Spleen (tissue), 11 donors: ENCODE results near the gene INHBB. TPM values are rescaled to one million over a fixed set of nuclear protein-coding genes. Genes with fewer than 3 reads are reported as not detected.

ENCODE experiments used
- DNase-seq: peaks from one replicate; pipeline ENCODE4 v3.0.0-alpha.2; 2020
- H3K27ac ChIP-seq, 8 donors: fragments of 200-600 bp; sonication (generic) in 7 of 8; 1 replicate in 4 of 8; 2 replicates in 4 of 8; pipeline versions ENCODE4 v1.5.0 to v1.8.0; 2016 to 2021; ENCODE audit warnings: inconsistent platforms in 4 of 8, mild to moderate bottlenecking in 4 of 8, moderate library complexity in 1 of 8
- H3K27me3 ChIP-seq, 7 donors: fragments of 200-600 bp; sonication (generic) in 6 of 7; replicated peaks in 1 of 7; 1 replicate in 4 of 7; 2 replicates in 3 of 7; pipeline versions ENCODE4 v1.5.0 to v1.8.0; 2016 to 2021; ENCODE audit warnings: inconsistent platforms in 3 of 7, mild to moderate bottlenecking in 1 of 7
- H3K36me3 ChIP-seq, 6 donors: fragments of 200-600 bp; sonication (generic) in 5 of 6; 1 replicate in 4 of 6; 2 replicates in 2 of 6; pipeline versions ENCODE4 v1.5.0 to v1.8.0; 2016 to 2021; ENCODE audit warnings: inconsistent platforms in 2 of 6
- H3K4me1 ChIP-seq, 6 donors: fragments of 200-600 bp; sonication (generic) in 5 of 6; 1 replicate in 3 of 6; 2 replicates in 3 of 6; pipeline versions ENCODE4 v1.5.0 to v1.8.0; 2016 to 2021; ENCODE audit warnings: inconsistent platforms in 3 of 6
- H3K4me3 ChIP-seq, 8 donors: fragments of 200-600 bp; sonication (generic) in 7 of 8; 1 replicate in 4 of 8; 2 replicates in 4 of 8; pipeline versions ENCODE4 v1.5.0 to v1.8.0; 2016 to 2021; ENCODE audit warnings: inconsistent platforms in 4 of 8, mild to moderate bottlenecking in 4 of 8, moderate library complexity in 2 of 8
- H3K9me3 ChIP-seq, 8 donors: fragments of 200-600 bp; sonication (generic) in 7 of 8; 1 replicate in 4 of 8; 2 replicates in 4 of 8; pipeline versions ENCODE4 v1.5.0 to v1.8.0; 2016 to 2021; ENCODE audit warnings: inconsistent platforms in 4 of 8
- CTCF ChIP-seq, 11 experiments: fragments of 200-600 bp in 7 of 11; fragments of 450-650 bp in 4 of 11; sonication (generic) in 4 of 11; IDR thresholded peaks in 8 of 11; conservative IDR thresholded peaks in 3 of 11; 1 replicate in 7 of 11; 2 replicates in 4 of 11; pipeline versions ENCODE4 v1.4.0 to v1.8.0; 2016 to 2021; ENCODE audit warnings: antibody characterized with exemption in 11 of 11, inconsistent platforms in 4 of 11, mild to moderate bottlenecking in 1 of 11
- POLR2A ChIP-seq, 3 donors: fragments of 450-650 bp; IDR thresholded peaks; one replicate each; pipeline ENCODE4 v1.5.1; 2017; ENCODE audit warnings: antibody characterized with exemption in 3 of 3, mild to moderate bottlenecking in 1 of 3
- POLR2AphosphoS5 ChIP-seq, 3 donors: sonication (generic); formaldehyde crosslinking; IDR thresholded peaks; one replicate each; pipeline ENCODE4 v1.5.1; 2017; ENCODE audit warnings: antibody characterized with exemption in 3 of 3
- WGBS, 5 donors: extraction: QIAGEN DNeasy Blood & Tissue Kit in 3 of 5; methylation state at CpG; one replicate each; pipeline versions ENCODE4 v1.1.5 to v1.1.7; 2013 to 2018; 5-methylcytosine and 5-hydroxymethylcytosine counted together
- intact Hi-C: fragments of 100-400 bp; cut with DNase I; formaldehyde crosslinking; loops from one replicate; pipeline ENCODE4 v1.15.0; 2023; ENCODE audit warnings: low total_unique reads
- polyA plus RNA-seq, 3 donors: library from polyadenylated mRNA; stranded (reverse); fragments of 200-250 nt; gene quantifications; one replicate each; pipeline ENCODE4 v1.2.1, GENCODE V29; 2013
- total RNA-seq, 7 donors: library from RNA; depleted of rRNA in 3 of 7; stranded (reverse); fragments of >200 nt in 3 of 7; fragmentation: NEBNext Ultra II Directional in 4 of 7; extraction: Animal tissue kit (Norgen Biotek cat#: 25700) in 4 of 7; gene quantifications; one replicate each; pipeline versions ENCODE4 v1.1.0 to v1.2.1, GENCODE V29; 2016 to 2021
- donor health status: healthy with polysubstance abuse.
- donor health status: DM: no; HTN: no; CAD: no; lungs with moderate emphysema.
- donor health status: DM: no; HTN: no; CAD: no.
- donor health status: Bipolar disorder and iron deficiency.
- donor health status: healthy.
- donor health status: DM: no; HTN: no; CAD: no.
- donor health status: DM: yes; HTN: yes; CAD: no.

INHBB gene
- total and polyA plus RNA-seq, 10 donors = 0.26 to 1.5 (median 0.67) TPM

GRCh38 chr2:120355780-120356266 is 9.9 kb downstream of the INHBB start:
- no peaks in the 10 kb centered on the region for H3K4me1 ChIP-seq
- H3K27ac ChIP-seq = no peak overlapping the region
- H3K4me3 ChIP-seq = no peak overlapping the region
- no peaks in the 10 kb centered on the region for H3K36me3 ChIP-seq
- intact Hi-C loops = no loop called here
- no peak for DNase-seq
- 75 to 95% (median 89%) methylated on average over 6 of the region's 6 CpGs for WGBS, 5 donors
- TF ChIP-seq POLR2AphosphoS5 (IDR thresholded peaks at IDR 0.05) = no peak
- no peak for TF ChIP-seq CTCF (IDR thresholded peaks at IDR 0.05 in 8 of 11, conservative IDR thresholded peaks at IDR 0.05 in 3 of 11)
- no peak for TF ChIP-seq POLR2A (IDR thresholded peaks at IDR 0.05)
- H3K9me3 ChIP-seq = no peaks in the 10 kb centered on the region
- H3K27me3 ChIP-seq = peaks cover 0 to 65% (median 0%) of the 10 kb centered on the region in 7 donors

DNA sequence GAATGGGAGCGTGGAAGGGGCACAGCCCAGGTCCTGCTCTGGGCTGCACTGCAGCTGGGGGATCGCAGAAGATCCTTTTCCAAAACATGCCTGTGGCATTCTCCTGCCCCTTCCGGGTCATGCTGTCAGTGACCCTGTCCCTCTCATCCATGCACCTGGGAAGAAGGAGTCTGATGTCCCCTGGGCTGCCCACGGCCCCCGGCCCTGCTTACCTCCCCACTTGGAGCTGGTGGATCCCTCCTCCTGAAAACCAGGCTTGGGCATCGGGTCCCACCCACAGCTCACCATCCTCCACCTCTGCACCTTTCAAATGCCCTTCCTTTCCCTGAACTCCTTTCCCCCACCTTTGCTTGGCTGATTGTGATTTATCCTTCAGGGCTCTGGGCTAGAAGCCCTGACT is 11.8 kb downstream of the INHBB start:
- WGBS, 5 donors = 78 to 85% (median 80%) methylated on average over 6 of the region's 6 CpGs
- Histone ChIP-seq H3K36me3 (no peaks in the 10 kb centered on the region), H3K4me1 (no peaks in the 10 kb centered on the region), H3K27ac (no peak overlapping the region), H3K27me3 (peaks cover 0 to 53% (median 0%) of the 10 kb centered on the region in 7 donors), H3K9me3 (no peaks in the 10 kb centered on the region), H3K4me3 (no peak overlapping the region)
- intact Hi-C loops = no loop called here
- TF ChIP-seq POLR2AphosphoS5 (IDR thresholded peaks at IDR 0.05) (no peak), CTCF (IDR thresholded peaks at IDR 0.05 in 8 of 11, conservative IDR thresholded peaks at IDR 0.05 in 3 of 11) (no peak), POLR2A (IDR thresholded peaks at IDR 0.05) (no peak)
- DNase-seq = no peak

DNA sequence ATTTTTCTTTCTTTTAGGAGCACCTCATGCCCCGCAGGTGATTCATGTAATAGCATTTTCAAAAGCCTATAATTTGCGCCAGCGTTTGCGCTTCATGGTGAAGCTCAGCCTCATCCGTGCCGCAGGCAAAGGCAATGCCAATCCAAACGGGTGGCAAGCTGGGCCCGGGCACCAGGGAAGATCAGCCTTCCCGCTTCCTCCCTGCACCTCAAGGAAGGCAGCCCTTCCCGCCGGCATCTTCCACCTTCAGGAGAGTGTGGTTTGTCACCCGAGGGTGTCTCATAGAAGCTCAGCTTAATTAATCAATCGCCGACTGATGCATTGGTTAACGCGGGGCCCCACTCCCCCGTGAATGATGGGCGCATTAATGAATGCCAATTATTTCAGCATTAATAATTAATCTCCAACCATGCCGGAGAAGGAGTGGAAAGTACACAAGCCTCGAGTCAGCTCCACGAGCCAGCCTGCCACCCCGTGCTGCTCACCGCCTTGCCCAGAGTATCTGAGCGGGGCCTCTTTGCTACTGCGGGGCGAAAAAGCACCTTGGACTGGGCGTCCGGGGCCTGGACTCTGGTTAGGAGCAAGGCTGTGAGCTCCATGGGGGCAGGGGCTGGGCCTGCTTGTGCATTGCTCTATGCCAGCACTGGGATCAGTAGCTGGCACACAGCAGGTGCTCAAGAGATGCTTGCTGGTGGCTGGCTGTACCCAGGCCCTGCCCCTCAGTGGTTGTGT is 13.0 kb downstream of the INHBB start:
- no peak overlapping the region for H3K27ac ChIP-seq
- no peaks in the 10 kb centered on the region for H3K9me3 ChIP-seq
- DNase-seq = no peak
- TF ChIP-seq POLR2AphosphoS5 (IDR thresholded peaks at IDR 0.05) = no peak
- TF ChIP-seq POLR2A (IDR thresholded peaks at IDR 0.05) = no peak
- no peak for TF ChIP-seq CTCF (IDR thresholded peaks at IDR 0.05 in 8 of 11, conservative IDR thresholded peaks at IDR 0.05 in 3 of 11)
- intact Hi-C loops = no loop called here
- no peaks in the 10 kb centered on the region for H3K36me3 ChIP-seq
- H3K27me3 ChIP-seq = peaks cover 0 to 41% (median 0%) of the 10 kb centered on the region in 7 donors
- H3K4me1 ChIP-seq = no peaks in the 10 kb centered on the region
- H3K4me3 ChIP-seq = no peak overlapping the region
- WGBS, 5 donors = 88 to 93% (median 91%) methylated on average over 24 to 28 of the region's 28 CpGs

DNA sequence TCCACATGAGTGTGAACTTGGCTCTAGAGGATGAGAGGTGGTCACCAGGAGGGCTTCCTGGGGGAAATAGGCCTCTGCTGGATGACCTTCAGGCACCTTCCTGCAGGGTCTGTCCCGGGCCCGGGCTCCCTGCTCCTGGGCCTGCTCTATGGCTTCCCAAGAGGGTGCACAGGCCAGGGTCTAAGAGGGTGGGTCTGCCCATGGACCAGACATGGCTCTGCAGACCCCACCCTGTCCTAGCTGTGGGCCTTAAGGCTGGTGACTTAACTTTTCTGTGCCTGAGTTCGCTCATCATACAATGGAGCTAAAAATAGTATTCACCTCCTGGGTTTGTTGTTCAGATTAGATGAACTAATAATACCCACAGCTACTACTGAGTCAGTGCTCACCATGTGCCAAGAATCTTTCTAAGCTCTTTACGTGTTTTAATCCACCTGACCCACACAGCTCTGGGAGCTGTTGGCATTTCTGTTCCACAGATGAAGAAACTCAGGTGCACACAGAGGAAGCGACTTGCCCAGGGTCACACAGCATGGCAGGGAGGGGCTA is 14.4 kb downstream of the INHBB start:
- Histone ChIP-seq H3K36me3 (no peaks in the 10 kb centered on the region), H3K27ac (no peak overlapping the region), H3K4me1 (no peaks in the 10 kb centered on the region), H3K27me3 (peaks cover 0 to 41% (median 0%) of the 10 kb centered on the region in 7 donors), H3K9me3 (no peaks in the 10 kb centered on the region), H3K4me3 (no peak overlapping the region)
- no peak for DNase-seq
- intact Hi-C loops = no loop called here
- no peak for TF ChIP-seq POLR2A (IDR thresholded peaks at IDR 0.05)
- no peak for TF ChIP-seq CTCF (IDR thresholded peaks at IDR 0.05 in 8 of 11, conservative IDR thresholded peaks at IDR 0.05 in 3 of 11)
- TF ChIP-seq POLR2AphosphoS5 (IDR thresholded peaks at IDR 0.05) = no peak
- WGBS, 5 donors = 75 to 85% (median 76%) methylated on average over 3 to 5 of the region's 5 CpGs
